ENCODE results near the gene PDGFRB.

- no peak for TF ChIP-seq CTCF (IDR thresholded peaks at IDR 0.05)
- no peak for TF ChIP-seq POLR2A (IDR thresholded peaks at IDR 0.05; ENCODE audit: low read length)
- TF ChIP-seq EHMT2 (IDR thresholded peaks at IDR 0.05; ENCODE audit: low read depth): no peak
- no peak for TF ChIP-seq FOSB (CRISPR knock-in tag; IDR thresholded peaks at IDR 0.05)
- no peak for TF ChIP-seq SMC3 (IDR thresholded peaks at IDR 0.05)
- no peak for TF ChIP-seq EP300 (IDR thresholded peaks at IDR 0.05)
- TF ChIP-seq RAD21 (conservative IDR thresholded peaks at IDR 0.05 in 1 of 2, IDR thresholded peaks at IDR 0.05 in 1 of 2): no peak
- no peak for TF ChIP-seq CBX8 (IDR thresholded peaks at IDR 0.05)
- TF ChIP-seq REST (IDR thresholded peaks at IDR 0.05): no peak
- TF ChIP-seq RCOR1 (IDR thresholded peaks at IDR 0.05; ENCODE audit: low read depth, low read length): no peak
- no peak for TF ChIP-seq ESRRA (IDR thresholded peaks at IDR 0.05; ENCODE audit: borderline replicate concordance, low read length)
Measured at GRCh38 chr5:150070821-150071220, 84.8 kb downstream of the PDGFRB start.

All from A549 (cell line).